Measurements from ENCODE around the gene SIPA1L3. TPM values are rescaled to one million over a fixed set of nuclear protein-coding genes. Genes with fewer than 3 reads are reported as not detected.

Gene SIPA1L3
- total and polyA plus RNA-seq, 8 donors, result 19.7 to 44.8 (median 25.8) TPM

DNA sequence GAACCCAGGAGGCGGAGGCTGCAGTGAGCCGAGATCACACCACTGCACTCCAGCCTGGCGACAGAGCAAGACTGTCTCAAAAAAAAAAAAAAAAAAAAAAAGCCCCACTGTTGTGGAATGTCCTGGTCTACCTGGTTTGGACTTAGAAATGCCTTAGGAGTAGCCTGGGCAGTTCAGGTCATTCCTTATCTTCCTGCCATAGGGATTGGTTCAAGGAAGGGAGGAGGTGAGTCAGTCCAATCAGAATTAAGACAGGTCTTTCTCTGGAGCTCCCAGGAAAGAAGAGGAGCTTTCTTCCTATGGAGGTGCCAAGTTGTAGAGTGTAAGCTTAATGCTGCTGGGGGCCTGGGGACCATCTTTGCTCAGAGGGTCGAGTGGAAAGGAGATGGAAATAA is 44.8 kb downstream of the SIPA1L3 start:
- no peak for FAIRE-seq
- ATAC-seq, result peak in 2 of 4 donors; percentile 27 to 32
- TF ChIP-seq, protein P1, sequence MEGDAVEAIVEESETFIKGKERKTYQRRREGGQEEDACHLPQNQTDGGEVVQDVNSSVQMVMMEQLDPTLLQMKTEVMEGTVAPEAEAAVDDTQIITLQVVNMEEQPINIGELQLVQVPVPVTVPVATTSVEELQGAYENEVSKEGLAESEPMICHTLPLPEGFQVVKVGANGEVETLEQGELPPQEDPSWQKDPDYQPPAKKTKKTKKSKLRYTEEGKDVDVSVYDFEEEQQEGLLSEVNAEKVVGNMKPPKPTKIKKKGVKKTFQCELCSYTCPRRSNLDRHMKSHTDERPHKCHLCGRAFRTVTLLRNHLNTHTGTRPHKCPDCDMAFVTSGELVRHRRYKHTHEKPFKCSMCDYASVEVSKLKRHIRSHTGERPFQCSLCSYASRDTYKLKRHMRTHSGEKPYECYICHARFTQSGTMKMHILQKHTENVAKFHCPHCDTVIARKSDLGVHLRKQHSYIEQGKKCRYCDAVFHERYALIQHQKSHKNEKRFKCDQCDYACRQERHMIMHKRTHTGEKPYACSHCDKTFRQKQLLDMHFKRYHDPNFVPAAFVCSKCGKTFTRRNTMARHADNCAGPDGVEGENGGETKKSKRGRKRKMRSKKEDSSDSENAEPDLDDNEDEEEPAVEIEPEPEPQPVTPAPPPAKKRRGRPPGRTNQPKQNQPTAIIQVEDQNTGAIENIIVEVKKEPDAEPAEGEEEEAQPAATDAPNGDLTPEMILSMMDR (IDR thresholded peaks at IDR 0.05), result no peak
- H3K9me3 ChIP-seq, result no peaks in the 10 kb centered on the region
- H3K4me3 ChIP-seq, result no peak overlapping the region
- no peaks in the 10 kb centered on the region for H3K36me3 ChIP-seq
- no peaks in the 10 kb centered on the region for H3K4me1 ChIP-seq
- 82 to 86% methylated on average over 4 of the region's 4 CpGs for WGBS, 2 donors
- no peak for DNase-seq
- H3K27me3 ChIP-seq, result no peaks in the 10 kb centered on the region
- no peak overlapping the region for H3K27ac ChIP-seq
- intact Hi-C loops (cut with DNase I), result no loop called here

DNA sequence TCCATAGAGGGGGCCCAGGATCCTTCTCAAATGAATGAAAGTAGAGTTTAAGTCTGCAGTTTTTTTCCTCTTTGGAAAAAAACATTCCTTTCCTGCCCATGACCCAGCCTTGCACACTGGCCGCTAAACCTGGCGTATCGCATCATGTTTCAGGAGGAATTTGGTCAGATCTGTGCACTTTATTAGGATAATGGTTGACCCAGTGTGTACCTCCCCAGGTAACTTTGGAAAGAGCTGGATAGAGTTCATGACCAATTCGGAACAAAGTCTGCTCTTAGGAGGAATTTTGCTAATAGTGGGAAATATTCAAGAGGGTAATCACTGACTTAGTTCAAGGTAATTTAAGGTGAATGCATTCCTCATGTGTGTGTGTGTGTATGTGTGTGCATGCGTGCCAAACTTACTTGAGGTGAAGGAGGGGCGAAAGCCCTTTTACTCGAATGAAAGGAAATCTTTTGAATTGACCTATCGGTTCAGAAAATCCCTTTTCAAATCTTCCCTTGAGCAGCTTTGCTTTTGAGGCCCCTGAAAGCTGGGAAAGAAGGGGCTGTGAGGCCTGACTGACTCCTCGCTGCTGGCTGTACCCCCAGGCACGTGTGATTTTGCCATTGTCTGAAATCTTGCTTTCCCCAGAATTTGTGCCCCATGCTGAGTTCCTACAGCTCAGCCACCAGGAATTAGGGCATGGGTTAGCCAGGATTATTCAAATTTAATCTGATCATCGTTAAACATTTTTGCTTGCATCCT is 46.3 kb downstream of the SIPA1L3 start:
- peak overlapping the region in 1 of 4 donors; percentile 1 for H3K27ac ChIP-seq
- peak in 1 of 4 donors; percentile 34 for ATAC-seq
- intact Hi-C loops (cut with DNase I), result no loop called here

DNA sequence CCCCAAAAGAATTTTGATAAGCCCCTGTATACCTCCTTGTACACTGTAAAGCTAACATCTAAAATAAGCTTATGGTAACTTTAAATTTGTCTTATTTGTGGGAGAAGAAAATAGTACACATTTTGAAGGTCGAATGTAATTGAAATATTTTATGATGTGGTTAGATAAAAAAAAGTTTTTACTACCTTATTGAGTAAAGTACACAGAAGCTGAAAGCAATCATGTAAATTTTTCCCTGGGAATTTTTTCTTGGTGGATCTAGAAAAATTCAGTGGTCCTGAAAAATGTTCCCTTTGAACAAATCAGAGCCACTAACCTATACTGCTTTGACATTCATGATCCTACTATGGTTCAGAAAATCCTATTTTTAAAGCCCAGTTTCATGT is 46.9 kb downstream of the SIPA1L3 start:
- Histone ChIP-seq H3K4me3 (no peak overlapping the region), H3K4me1 (no peaks in the 10 kb centered on the region), H3K9me3 (no peaks in the 10 kb centered on the region), H3K36me3 (no peaks in the 10 kb centered on the region), H3K27ac (no peak overlapping the region), H3K27me3 (no peaks in the 10 kb centered on the region)
- ATAC-seq, result no peak
- TF ChIP-seq, protein P1 (IDR thresholded peaks at IDR 0.05), result no peak
- no peak for FAIRE-seq
- 16 to 32% methylated on average over 1 of the region's 1 CpG for WGBS, 2 donors
- no peak for DNase-seq
- intact Hi-C loops (cut with DNase I), result no loop called here

More for the DNA sequence above, 46.3 kb downstream of the SIPA1L3 start:
- 62 to 64% methylated on average over 11 of the region's 11 CpGs for WGBS, 2 donors
- Histone ChIP-seq H3K4me3 (no peak overlapping the region), H3K27me3 (no peaks in the 10 kb centered on the region), H3K36me3 (no peaks in the 10 kb centered on the region), H3K9me3 (no peaks in the 10 kb centered on the region), H3K4me1 (no peaks in the 10 kb centered on the region)
- FAIRE-seq, result no peak
- no peak for DNase-seq
- TF ChIP-seq, protein P1 (IDR thresholded peaks at IDR 0.05), result no peak

DNA sequence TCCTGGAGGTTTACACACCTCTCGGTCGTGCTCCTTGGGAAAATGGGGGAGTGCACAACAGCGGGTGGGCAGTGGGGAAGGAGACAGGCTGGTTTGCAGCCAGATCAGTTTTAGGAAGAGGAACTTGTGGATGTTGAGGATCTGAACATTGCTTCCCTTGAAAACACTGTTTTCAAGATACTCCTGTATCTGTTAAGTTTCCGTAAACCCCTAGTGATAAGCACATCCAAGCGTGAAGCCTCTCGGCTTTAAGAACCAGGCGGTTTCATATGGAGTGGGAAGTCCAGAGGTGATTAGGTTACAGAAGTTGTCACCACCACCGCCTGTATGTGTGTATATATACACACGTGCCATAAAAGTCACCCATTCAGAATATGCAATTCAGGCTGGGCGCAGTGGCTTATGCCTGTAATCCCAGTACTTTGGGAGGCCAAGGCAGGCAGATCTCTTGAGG is 47.4 kb downstream of the SIPA1L3 start:
- 85 to 86% methylated on average over 10 of the region's 10 CpGs for WGBS, 2 donors
- TF ChIP-seq, protein P1 (IDR thresholded peaks at IDR 0.05), result no peak
- no peak for ATAC-seq
- Histone ChIP-seq H3K4me1 (peaks cover 0 to 2% (median 0%) of the 10 kb centered on the region in 3 donors), H3K36me3 (no peaks in the 10 kb centered on the region), H3K4me3 (no peak overlapping the region), H3K27ac (no peak overlapping the region), H3K27me3 (no peaks in the 10 kb centered on the region), H3K9me3 (no peaks in the 10 kb centered on the region)
- intact Hi-C loops (cut with DNase I), result no loop called here
- no peak for DNase-seq
- FAIRE-seq, result no peak

DNA sequence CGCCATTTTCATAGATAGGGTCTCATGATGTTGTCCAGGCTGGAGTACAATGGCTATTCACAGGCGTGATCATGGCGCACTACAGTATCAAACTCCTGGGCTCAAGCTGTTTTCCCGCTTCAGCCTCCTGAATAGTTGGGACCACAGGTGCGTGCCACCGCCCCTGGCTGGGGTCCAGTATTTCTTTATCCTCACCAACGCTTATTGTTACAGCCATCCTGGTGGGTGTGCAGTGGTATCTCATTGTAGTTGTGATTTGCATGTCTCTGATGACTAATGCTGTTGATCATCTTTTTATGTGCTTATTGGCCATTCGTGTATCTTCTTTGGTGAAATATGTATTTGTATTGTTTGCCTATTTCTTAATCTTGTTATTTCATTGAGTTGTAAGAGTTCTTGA is 49.0 kb downstream of the SIPA1L3 start:
- ATAC-seq (no peak), DNase-seq (no peak), FAIRE-seq (no peak)
- H3K27me3 ChIP-seq, result no peaks in the 10 kb centered on the region
- intact Hi-C loops (cut with DNase I), result no loop called here
- no peak overlapping the region for H3K27ac ChIP-seq
- WGBS, 2 donors, result 87 to 91% methylated on average over 8 of the region's 8 CpGs
- H3K9me3 ChIP-seq, result no peaks in the 10 kb centered on the region
- TF ChIP-seq, protein P1 (IDR thresholded peaks at IDR 0.05), result no peak
- no peak overlapping the region for H3K4me3 ChIP-seq
- no peaks in the 10 kb centered on the region for H3K36me3 ChIP-seq
- H3K4me1 ChIP-seq, result peaks cover 0 to 7% (median 0%) of the 10 kb centered on the region in 3 donors

Measured in pancreas (tissue), 10 donors.